ENCODE data around the gene PPP2R2C. TPM values are rescaled to one million over a fixed set of nuclear protein-coding genes. Genes with fewer than 3 reads are reported as not detected.

PPP2R2C gene
- total RNA-seq, 1 donor from 2014 or later: 10.8 TPM

DNA sequence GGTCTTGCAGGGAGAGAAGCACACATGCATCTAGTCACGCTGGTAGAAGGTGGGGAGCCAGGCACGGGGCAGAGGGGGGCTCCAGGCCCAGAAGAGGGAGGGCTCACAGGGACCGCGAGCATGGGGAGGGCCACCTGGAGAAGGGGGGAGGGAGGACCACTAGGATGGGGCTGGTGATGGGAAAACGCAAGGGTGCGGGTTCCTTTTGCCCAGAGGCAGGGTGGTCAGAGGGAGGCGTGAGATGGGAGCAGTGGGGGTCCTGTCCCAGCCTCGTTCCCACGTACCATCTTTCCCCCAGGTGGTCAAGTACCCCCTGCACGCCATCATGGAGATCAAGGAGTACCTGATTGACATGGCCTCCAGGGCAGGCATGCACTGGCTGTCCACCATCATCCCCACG lies 172.1 kb downstream of the PPP2R2C start:
- DNase-seq (ENCODE audit: extremely low spot score, unreplicated experiment): no peak

GRCh38 chr4:6299875-6300274 lies 172.5 kb downstream of the PPP2R2C start:
- peaks cover 11% of the 10 kb centered on the region for H3K36me3 Mint-ChIP-seq
- no peak for TF ChIP-seq CTCF (conservative IDR thresholded peaks at IDR 0.05)
- no peaks in the 10 kb centered on the region for H3K4me1 Mint-ChIP-seq (ENCODE audit: unreplicated experiment)
- no peak overlapping the region for H3K27ac Mint-ChIP-seq
- no peak overlapping the region for H3K4me3 Mint-ChIP-seq
- no peak for DNase-seq (ENCODE audit: extremely low spot score, unreplicated experiment)
- H3K9me3 Mint-ChIP-seq: no peaks in the 10 kb centered on the region
- H3K27me3 Mint-ChIP-seq: no peaks in the 10 kb centered on the region

More for the DNA sequence above, 172.1 kb downstream of the PPP2R2C start:
- Mint-ChIP-seq H3K27me3 (no peaks in the 10 kb centered on the region), H3K4me1 (ENCODE audit: unreplicated experiment) (no peaks in the 10 kb centered on the region), H3K36me3 (peaks cover 11% of the 10 kb centered on the region), H3K4me3 (no peak overlapping the region), H3K9me3 (no peaks in the 10 kb centered on the region), H3K27ac (no peak overlapping the region)
- TF ChIP-seq CTCF (conservative IDR thresholded peaks at IDR 0.05): no peak

- no peak overlapping the region for H3K27ac Mint-ChIP-seq
- H3K27me3 Mint-ChIP-seq: no peaks in the 10 kb centered on the region
- no peak overlapping the region for H3K4me3 Mint-ChIP-seq
- TF ChIP-seq CTCF (conservative IDR thresholded peaks at IDR 0.05): no peak
- no peaks in the 10 kb centered on the region for H3K9me3 Mint-ChIP-seq
- peaks cover 17% of the 10 kb centered on the region for H3K36me3 Mint-ChIP-seq
- DNase-seq (ENCODE audit: extremely low spot score, unreplicated experiment): no peak
- H3K4me1 Mint-ChIP-seq (ENCODE audit: unreplicated experiment): no peaks in the 10 kb centered on the region
Measured at GRCh38 chr4:6298852-6299251, 173.6 kb downstream of the PPP2R2C start.

GRCh38 chr4:6298035-6298434 lies 174.4 kb downstream of the PPP2R2C start:
- Mint-ChIP-seq H3K4me1 (ENCODE audit: unreplicated experiment) (no peaks in the 10 kb centered on the region), H3K4me3 (no peak overlapping the region), H3K27ac (no peak overlapping the region), H3K36me3 (peaks cover 17% of the 10 kb centered on the region), H3K27me3 (no peaks in the 10 kb centered on the region), H3K9me3 (no peaks in the 10 kb centered on the region)
- no peak for TF ChIP-seq CTCF (conservative IDR thresholded peaks at IDR 0.05)
- DNase-seq (ENCODE audit: extremely low spot score, unreplicated experiment): no peak

DNA sequence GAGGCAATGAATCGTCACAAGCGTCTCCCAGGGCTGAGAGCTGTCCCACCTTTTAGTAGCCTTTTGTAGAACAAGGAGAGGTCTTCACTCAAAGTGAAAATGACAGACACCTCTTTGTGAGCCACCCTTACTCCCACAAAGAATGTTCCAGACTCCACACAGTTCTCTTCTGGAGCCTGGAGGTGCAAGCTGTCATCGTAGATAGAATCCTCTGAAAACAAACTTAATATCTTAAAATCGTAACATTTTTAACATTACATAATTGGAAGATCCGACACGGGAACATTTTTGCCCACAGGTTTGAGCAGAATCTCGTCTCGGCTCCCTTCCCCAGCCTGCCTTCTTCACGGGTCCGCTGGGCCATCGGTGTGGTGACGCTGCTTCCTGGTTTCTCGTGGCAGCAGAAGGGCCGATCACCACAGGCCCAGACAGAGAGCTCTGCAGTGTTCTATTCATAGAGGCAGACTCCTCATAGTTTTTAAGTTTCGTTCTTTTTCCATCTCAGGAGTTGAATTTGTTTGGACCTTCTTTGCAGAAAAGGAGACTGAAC lies 175.1 kb downstream of the PPP2R2C start:
- Mint-ChIP-seq H3K9me3 (no peaks in the 10 kb centered on the region), H3K36me3 (peaks cover 15% of the 10 kb centered on the region), H3K27me3 (no peaks in the 10 kb centered on the region), H3K27ac (no peak overlapping the region), H3K4me3 (no peak overlapping the region), H3K4me1 (ENCODE audit: unreplicated experiment) (no peaks in the 10 kb centered on the region)
- TF ChIP-seq CTCF (conservative IDR thresholded peaks at IDR 0.05): no peak
- no peak for DNase-seq (ENCODE audit: extremely low spot score, unreplicated experiment)

DNA sequence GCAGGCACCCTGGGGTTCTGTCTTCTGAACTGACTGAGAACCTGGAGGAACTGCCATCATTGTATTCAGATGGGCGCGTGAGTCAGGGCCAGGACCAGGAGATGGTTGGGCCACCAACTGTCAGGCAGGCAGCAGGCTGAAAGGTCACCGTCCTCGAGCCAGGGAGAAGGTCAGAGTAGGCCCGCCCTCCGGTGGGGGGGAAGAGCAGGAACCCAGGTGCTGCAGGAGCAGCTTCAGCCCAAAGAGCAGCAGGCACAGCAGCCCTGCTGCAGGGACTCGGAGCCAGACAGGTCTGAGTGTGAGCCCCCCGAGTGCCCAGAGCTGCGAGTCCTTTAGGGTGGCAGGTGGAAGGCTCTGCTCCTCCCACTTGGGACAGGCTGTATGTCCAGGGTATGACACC lies 176.4 kb downstream of the PPP2R2C start:
- DNase-seq (ENCODE audit: extremely low spot score, unreplicated experiment): no peak
- Mint-ChIP-seq H3K4me3 (no peak overlapping the region), H3K36me3 (peaks cover 10% of the 10 kb centered on the region), H3K27ac (no peak overlapping the region), H3K27me3 (no peaks in the 10 kb centered on the region), H3K9me3 (no peaks in the 10 kb centered on the region), H3K4me1 (ENCODE audit: unreplicated experiment) (no peaks in the 10 kb centered on the region)
- TF ChIP-seq CTCF (conservative IDR thresholded peaks at IDR 0.05): no peak
